ENCODE data around the gene SLC4A3. TPM values are rescaled to one million over a fixed set of nuclear protein-coding genes. Genes with fewer than 3 reads are reported as not detected.
A peak's percentile ranks its signal among the peaks of the same experiment; 100 is the strongest.

Gene SLC4A3
- total RNA-seq, 1 experiment from 2014 or later = 13.5 TPM

DNA sequence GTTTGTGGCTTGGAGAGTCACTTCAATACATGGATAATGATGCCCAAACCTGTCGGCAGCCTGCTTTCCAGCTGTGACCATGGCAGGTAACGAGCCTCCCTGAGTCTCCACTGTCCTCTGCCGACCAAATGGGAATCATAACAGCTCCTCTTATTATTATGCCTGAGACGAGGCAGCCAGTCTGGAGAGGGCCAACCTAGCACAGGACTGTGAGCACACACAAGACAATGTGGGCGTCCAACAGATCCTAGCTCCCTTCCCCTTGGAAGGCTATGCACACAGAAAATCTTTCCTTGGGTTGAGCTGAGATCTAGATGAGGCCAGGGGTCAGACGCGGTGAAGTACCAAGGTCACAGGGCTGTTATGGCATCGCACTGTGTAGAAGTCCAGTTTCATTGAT, 890 bp upstream of the SLC4A3 start:
- DNase-seq (ENCODE audit: low read depth, low spot score) = no peak
- no peak overlapping the region for H3K4me3 ChIP-seq (ENCODE audit: low read depth in 2 of 2, low read length in 2 of 2)
- ATAC-seq = no peak
- CTCF ChIA-PET = no interaction called here
- no peaks in the 10 kb centered on the region for H3K9me3 ChIP-seq (ENCODE audit: control insufficient read depth, insufficient read depth, low read depth, low read length)
- in situ Hi-C loops (cut with HindIII; ENCODE audit: low pct_unique_long_range_greater_than_20kb, low sequenced_read_pairs) (no loop called here), intact Hi-C loops (cut with micrococcal nuclease; ENCODE audit: unreplicated experiment) (loop anchor here (5.0 kb wide), 1 partner anchor 84 kb away; the partner anchor contains the start of genes CHPF and TMEM198)
- POLR2A ChIA-PET = interaction anchor here (0.6 kb wide), 1 partner anchor 132 kb away, joined by 11 read pairs; no protein-coding TSS in a partner anchor
- H3K27me3 ChIP-seq (ENCODE audit: control insufficient read depth, insufficient read depth, low read length) = no peaks in the 10 kb centered on the region
- no peak overlapping the region; the same call in 1 of the 2 replicates for H3K27ac ChIP-seq (ENCODE audit: low read length)
- TF ChIP-seq, protein P1, sequence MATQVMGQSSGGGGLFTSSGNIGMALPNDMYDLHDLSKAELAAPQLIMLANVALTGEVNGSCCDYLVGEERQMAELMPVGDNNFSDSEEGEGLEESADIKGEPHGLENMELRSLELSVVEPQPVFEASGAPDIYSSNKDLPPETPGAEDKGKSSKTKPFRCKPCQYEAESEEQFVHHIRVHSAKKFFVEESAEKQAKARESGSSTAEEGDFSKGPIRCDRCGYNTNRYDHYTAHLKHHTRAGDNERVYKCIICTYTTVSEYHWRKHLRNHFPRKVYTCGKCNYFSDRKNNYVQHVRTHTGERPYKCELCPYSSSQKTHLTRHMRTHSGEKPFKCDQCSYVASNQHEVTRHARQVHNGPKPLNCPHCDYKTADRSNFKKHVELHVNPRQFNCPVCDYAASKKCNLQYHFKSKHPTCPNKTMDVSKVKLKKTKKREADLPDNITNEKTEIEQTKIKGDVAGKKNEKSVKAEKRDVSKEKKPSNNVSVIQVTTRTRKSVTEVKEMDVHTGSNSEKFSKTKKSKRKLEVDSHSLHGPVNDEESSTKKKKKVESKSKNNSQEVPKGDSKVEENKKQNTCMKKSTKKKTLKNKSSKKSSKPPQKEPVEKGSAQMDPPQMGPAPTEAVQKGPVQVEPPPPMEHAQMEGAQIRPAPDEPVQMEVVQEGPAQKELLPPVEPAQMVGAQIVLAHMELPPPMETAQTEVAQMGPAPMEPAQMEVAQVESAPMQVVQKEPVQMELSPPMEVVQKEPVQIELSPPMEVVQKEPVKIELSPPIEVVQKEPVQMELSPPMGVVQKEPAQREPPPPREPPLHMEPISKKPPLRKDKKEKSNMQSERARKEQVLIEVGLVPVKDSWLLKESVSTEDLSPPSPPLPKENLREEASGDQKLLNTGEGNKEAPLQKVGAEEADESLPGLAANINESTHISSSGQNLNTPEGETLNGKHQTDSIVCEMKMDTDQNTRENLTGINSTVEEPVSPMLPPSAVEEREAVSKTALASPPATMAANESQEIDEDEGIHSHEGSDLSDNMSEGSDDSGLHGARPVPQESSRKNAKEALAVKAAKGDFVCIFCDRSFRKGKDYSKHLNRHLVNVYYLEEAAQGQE (IDR thresholded peaks at IDR 0.05; ENCODE audit: insufficient read depth in 1 of 2, low read depth in 2 of 2, low read length in 1 of 2) = no peak
- TF ChIP-seq TCF7L2 (IDR thresholded peaks at IDR 0.05; ENCODE audit: low read depth, low read length) = no peak
- no peak for TF ChIP-seq SIN3A (IDR thresholded peaks at IDR 0.05; ENCODE audit: borderline replicate concordance, insufficient read depth, low read depth, low read length)
- H3K36me3 ChIP-seq (ENCODE audit: control insufficient read depth, insufficient read depth, low read length) = no peaks in the 10 kb centered on the region
- BruUV-seq (replicated peaks) = no TSS peak
- H3K4me1 ChIP-seq (ENCODE audit: control insufficient read depth, insufficient read depth, low read length) = peaks cover 5% of the 10 kb centered on the region

DNA sequence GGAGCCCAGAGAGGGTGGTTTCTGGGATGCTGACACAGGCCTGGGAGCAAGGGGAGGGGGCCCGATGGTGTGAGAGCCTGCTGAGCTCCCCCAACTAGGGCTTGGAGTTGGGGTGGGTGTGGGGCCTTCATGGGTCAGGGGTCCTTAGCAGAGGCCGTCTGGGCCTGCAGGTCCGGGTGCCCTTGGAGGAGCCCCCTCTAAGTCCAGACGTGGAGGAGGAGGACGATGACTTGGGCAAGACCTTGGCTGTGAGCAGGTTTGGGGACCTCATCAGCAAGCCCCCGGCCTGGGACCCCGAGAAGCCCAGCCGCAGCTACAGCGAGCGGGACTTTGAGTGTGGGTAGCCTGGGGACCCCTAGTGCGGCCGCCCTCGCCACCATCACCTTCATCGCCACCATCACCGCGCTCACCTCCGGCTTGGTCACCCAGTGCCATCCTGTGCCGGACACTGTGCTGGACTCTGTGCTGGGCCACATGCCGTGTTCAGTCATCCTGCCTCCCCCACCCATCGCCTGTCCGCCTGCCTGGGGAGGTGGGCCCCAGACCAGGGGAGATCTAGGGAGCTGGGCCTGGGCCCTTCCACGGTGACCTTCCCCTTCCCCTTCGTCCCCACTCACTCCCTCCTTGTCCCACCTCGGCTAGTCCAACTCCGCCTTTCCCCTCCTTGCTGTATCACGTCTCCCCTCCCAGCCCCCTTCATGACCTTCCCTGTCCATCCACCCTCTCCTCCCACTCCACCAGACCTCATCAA, 980 bp downstream of the SLC4A3 start:
- DNase-seq (ENCODE audit: low read depth, low spot score) (no peak), ATAC-seq (no peak)
- H3K4me1 ChIP-seq (ENCODE audit: control insufficient read depth, insufficient read depth, low read length) = peaks cover 5% of the 10 kb centered on the region
- H3K4me3 ChIP-seq (ENCODE audit: low read depth in 2 of 2, low read length in 2 of 2) = peak overlapping the region; percentile 49 to 56
- intact Hi-C loops (cut with micrococcal nuclease; ENCODE audit: unreplicated experiment) = loop anchor here (5.0 kb wide), 1 partner anchor 86 kb away; the partner anchor contains the start of genes CHPF and TMEM198
- ChIA-PET POLR2A (no interaction called here), CTCF (interaction anchor here (0.7 kb wide), 1 partner anchor 730 kb away, joined by 4 read pairs; no protein-coding TSS in a partner anchor)
- no peaks in the 10 kb centered on the region for H3K9me3 ChIP-seq (ENCODE audit: control insufficient read depth, insufficient read depth, low read depth, low read length)
- H3K36me3 ChIP-seq (ENCODE audit: control insufficient read depth, insufficient read depth, low read length) = no peaks in the 10 kb centered on the region
- no TSS peak for BruUV-seq (replicated peaks)
- TF ChIP-seq, protein P2, sequence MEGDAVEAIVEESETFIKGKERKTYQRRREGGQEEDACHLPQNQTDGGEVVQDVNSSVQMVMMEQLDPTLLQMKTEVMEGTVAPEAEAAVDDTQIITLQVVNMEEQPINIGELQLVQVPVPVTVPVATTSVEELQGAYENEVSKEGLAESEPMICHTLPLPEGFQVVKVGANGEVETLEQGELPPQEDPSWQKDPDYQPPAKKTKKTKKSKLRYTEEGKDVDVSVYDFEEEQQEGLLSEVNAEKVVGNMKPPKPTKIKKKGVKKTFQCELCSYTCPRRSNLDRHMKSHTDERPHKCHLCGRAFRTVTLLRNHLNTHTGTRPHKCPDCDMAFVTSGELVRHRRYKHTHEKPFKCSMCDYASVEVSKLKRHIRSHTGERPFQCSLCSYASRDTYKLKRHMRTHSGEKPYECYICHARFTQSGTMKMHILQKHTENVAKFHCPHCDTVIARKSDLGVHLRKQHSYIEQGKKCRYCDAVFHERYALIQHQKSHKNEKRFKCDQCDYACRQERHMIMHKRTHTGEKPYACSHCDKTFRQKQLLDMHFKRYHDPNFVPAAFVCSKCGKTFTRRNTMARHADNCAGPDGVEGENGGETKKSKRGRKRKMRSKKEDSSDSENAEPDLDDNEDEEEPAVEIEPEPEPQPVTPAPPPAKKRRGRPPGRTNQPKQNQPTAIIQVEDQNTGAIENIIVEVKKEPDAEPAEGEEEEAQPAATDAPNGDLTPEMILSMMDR (IDR thresholded peaks at IDR 0.05) = no peak
- TF ChIP-seq POLR2AphosphoS5 (IDR thresholded peaks at IDR 0.05; ENCODE audit: low read depth, low read length) (no peak), TCF7L2 (IDR thresholded peaks at IDR 0.05; ENCODE audit: low read depth, low read length) (no peak), SIN3A (IDR thresholded peaks at IDR 0.05; ENCODE audit: borderline replicate concordance, insufficient read depth, low read depth, low read length) (no peak)
- TF ChIP-seq, protein P1 (IDR thresholded peaks at IDR 0.05; ENCODE audit: insufficient read depth in 1 of 2, low read depth in 2 of 2, low read length in 1 of 2) = no peak
- H3K27me3 ChIP-seq (ENCODE audit: control insufficient read depth, insufficient read depth, low read length) = no peaks in the 10 kb centered on the region
- 0 out of 2 replicates have a peak overlapping the region, but pooled peaks have one; percentile 39 for H3K27ac ChIP-seq (ENCODE audit: low read length)
- in situ Hi-C loops (cut with HindIII; ENCODE audit: low pct_unique_long_range_greater_than_20kb, low sequenced_read_pairs) = no loop called here
